Fibroblast of lung (primary cell): ENCODE data around the gene WDFY1. TPM values are rescaled to one million over a fixed set of nuclear protein-coding genes. Genes with fewer than 3 reads are reported as not detected.

ENCODE experiments used
- DNase-seq, 2 donors: peaks; one replicate each; pipeline versions ENCODE4 v3.0.0 to v3.0.0-alpha.2; 2010; ENCODE audit warnings: low read depth in 2 of 2
- H2AFZ ChIP-seq: 2 replicates; pipeline ENCODE4 v1.5.1; 2012; ENCODE audit warnings: low read length, control low read depth, inconsistent platforms
- H3K27ac ChIP-seq: 2 replicates; pipeline ENCODE4 v1.5.1; 2011; ENCODE audit warnings: low read length, control low read depth; ENCODE audit not compliant: insufficient read depth
- H3K27me3 ChIP-seq: 2 replicates; pipeline ENCODE4 v1.5.1; 2011; ENCODE audit warnings: mild to moderate bottlenecking, low read length; ENCODE audit not compliant: control insufficient read depth, insufficient read depth
- H3K36me3 ChIP-seq: 2 replicates; pipeline ENCODE4 v1.5.1; 2011; ENCODE audit warnings: low read length; ENCODE audit not compliant: control insufficient read depth, insufficient read depth
- H3K4me1 ChIP-seq: 2 replicates; pipeline ENCODE4 v1.5.1; 2011; ENCODE audit warnings: low read length; ENCODE audit not compliant: control insufficient read depth, insufficient read depth; ENCODE audit errors: extremely low read depth
- H3K4me2 ChIP-seq: 2 replicates; pipeline ENCODE4 v1.5.1; 2011; ENCODE audit warnings: low read length, control low read depth; ENCODE audit not compliant: insufficient read depth; ENCODE audit errors: extremely low read depth
- H3K4me3 ChIP-seq, 4 experiments: fragments of 200-600 bp in 1 of 4; sonication (generic) in 1 of 4; replicated peaks in 1 of 4; 2 replicates each; pipeline ENCODE4 v1.5.1; 2011 to 2016; ENCODE audit warnings: low read length in 4 of 4, low read depth in 3 of 4, mild to moderate bottlenecking in 3 of 4, control low read depth in 2 of 4, inconsistent platforms in 1 of 4, mixed read lengths in 1 of 4; ENCODE audit not compliant: insufficient read depth in 1 of 4; ENCODE audit errors: control extremely low read depth in 1 of 4
- H3K79me2 ChIP-seq: 2 replicates; pipeline ENCODE4 v1.5.1; 2012; ENCODE audit warnings: mild to moderate bottlenecking, low read length, inconsistent platforms; ENCODE audit not compliant: control insufficient read depth, insufficient read depth
- H3K9ac ChIP-seq: 2 replicates; pipeline ENCODE4 v1.5.1; 2011; ENCODE audit warnings: mild to moderate bottlenecking, low read length, control low read depth; ENCODE audit not compliant: insufficient read depth
- H3K9me3 ChIP-seq: 2 replicates; pipeline ENCODE4 v1.5.1; 2012; ENCODE audit warnings: low read depth, low read length; ENCODE audit not compliant: control insufficient read depth, insufficient read depth
- H4K20me1 ChIP-seq: 2 replicates; pipeline ENCODE4 v1.5.1; 2011; ENCODE audit warnings: low read length; ENCODE audit not compliant: control insufficient read depth, insufficient read depth; ENCODE audit errors: extremely low read depth
- EZH2 ChIP-seq: IDR thresholded peaks from 2 replicates; pipeline ENCODE4 v1.5.1; 2012; ENCODE audit warnings: low read length, control low read depth, mild to moderate bottlenecking; ENCODE audit errors: missing control alignments
- polyA plus RNA-seq, 2 donors: library from polyadenylated mRNA; depleted of rRNA in 1 of 2; stranded (reverse) in 1 of 2; unstranded in 1 of 2; fragments of >200 nt; gene quantifications; 2 replicates each; pipeline ENCODE4 v1.2.1, GENCODE V29; 2011 to 2012; ENCODE audit warnings: missing spikeins in 1 of 2
- total RNA-seq: library from RNA; depleted of rRNA; stranded (reverse); fragments of >200 nt; gene quantifications from 2 replicates; pipeline ENCODE4 v1.2.1, GENCODE V29; 2014
- TF ChIP-seq, protein P1 (sequence below), 2 donors: IDR thresholded peaks in 1 of 2; conservative IDR thresholded peaks in 1 of 2; 1 replicate in 1 of 2; 2 replicates in 1 of 2; pipeline ENCODE4 v1.5.1; 2011 to 2012; ENCODE audit warnings: low read length in 2 of 2, control low read depth in 1 of 2, inconsistent platforms in 1 of 2, low read depth in 1 of 2, mild to moderate bottlenecking in 1 of 2

Gene WDFY1
- total and polyA plus RNA-seq, 2 donors (not counting 1 experiment from before 2014, with no cell fraction given), result 79.1 to 156 TPM

DNA sequence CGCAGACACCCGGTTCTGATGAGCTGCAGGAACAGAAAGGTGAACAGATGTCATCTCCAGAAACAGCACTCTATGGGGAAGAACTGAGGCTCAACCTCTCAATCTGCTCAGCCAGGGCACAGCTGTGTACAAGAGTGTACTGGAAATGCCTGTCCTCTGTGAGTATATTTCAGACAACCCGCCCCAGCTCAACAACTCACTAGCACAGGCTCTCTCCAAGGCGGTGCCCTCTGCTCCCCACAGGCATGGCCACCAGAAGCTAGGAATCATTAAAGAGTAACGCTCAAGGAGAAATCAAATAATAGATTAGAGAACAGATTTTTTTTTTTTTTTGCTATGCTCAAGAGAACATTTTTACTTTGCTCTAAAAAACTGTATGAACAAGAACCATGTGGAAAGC is 43.8 kb downstream of the WDFY1 start:
- H3K4me2 ChIP-seq, result no peak overlapping the region
- H3K9ac ChIP-seq, result no peak overlapping the region
- no peaks in the 10 kb centered on the region for H3K9me3 ChIP-seq
- H3K27me3 ChIP-seq, result no peaks in the 10 kb centered on the region
- H4K20me1 ChIP-seq, result no peaks in the 10 kb centered on the region
- DNase-seq, result no peak
- no peak overlapping the region for H2AFZ ChIP-seq
- peaks cover 3% of the 10 kb centered on the region for H3K36me3 ChIP-seq
- no peaks in the 10 kb centered on the region for H3K4me1 ChIP-seq
- H3K4me3 ChIP-seq, result no peak overlapping the region
- TF ChIP-seq, protein P1, sequence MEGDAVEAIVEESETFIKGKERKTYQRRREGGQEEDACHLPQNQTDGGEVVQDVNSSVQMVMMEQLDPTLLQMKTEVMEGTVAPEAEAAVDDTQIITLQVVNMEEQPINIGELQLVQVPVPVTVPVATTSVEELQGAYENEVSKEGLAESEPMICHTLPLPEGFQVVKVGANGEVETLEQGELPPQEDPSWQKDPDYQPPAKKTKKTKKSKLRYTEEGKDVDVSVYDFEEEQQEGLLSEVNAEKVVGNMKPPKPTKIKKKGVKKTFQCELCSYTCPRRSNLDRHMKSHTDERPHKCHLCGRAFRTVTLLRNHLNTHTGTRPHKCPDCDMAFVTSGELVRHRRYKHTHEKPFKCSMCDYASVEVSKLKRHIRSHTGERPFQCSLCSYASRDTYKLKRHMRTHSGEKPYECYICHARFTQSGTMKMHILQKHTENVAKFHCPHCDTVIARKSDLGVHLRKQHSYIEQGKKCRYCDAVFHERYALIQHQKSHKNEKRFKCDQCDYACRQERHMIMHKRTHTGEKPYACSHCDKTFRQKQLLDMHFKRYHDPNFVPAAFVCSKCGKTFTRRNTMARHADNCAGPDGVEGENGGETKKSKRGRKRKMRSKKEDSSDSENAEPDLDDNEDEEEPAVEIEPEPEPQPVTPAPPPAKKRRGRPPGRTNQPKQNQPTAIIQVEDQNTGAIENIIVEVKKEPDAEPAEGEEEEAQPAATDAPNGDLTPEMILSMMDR (conservative IDR thresholded peaks at IDR 0.05 in 1 of 2, IDR thresholded peaks at IDR 0.05 in 1 of 2; ENCODE audit: low read depth in 1 of 2, low read length in 2 of 2), result no peak
- H3K27ac ChIP-seq, result no peak overlapping the region
- no peaks in the 10 kb centered on the region for H3K79me2 ChIP-seq

GRCh38 chr2:223900531-223900930 is 44.6 kb downstream of the WDFY1 start:
- Histone ChIP-seq H2AFZ (no peak overlapping the region), H3K27ac (no peak overlapping the region), H3K9ac (no peak overlapping the region), H3K9me3 (no peaks in the 10 kb centered on the region), H3K4me1 (no peaks in the 10 kb centered on the region), H3K27me3 (no peaks in the 10 kb centered on the region), H3K4me3 (no peak overlapping the region), H4K20me1 (no peaks in the 10 kb centered on the region), H3K36me3 (peaks cover 3% of the 10 kb centered on the region), H3K79me2 (no peaks in the 10 kb centered on the region), H3K4me2 (no peak overlapping the region)
- DNase-seq, result no peak
- TF ChIP-seq, protein P1 (conservative IDR thresholded peaks at IDR 0.05 in 1 of 2, IDR thresholded peaks at IDR 0.05 in 1 of 2; ENCODE audit: low read depth in 1 of 2, low read length in 2 of 2), result no peak

GRCh38 chr2:223900066-223900465 is 45.1 kb downstream of the WDFY1 start:
- Histone ChIP-seq H3K36me3 (peaks cover 3% of the 10 kb centered on the region), H3K79me2 (no peaks in the 10 kb centered on the region), H3K27me3 (no peaks in the 10 kb centered on the region), H3K27ac (no peak overlapping the region), H3K9me3 (no peaks in the 10 kb centered on the region), H3K4me2 (no peak overlapping the region), H4K20me1 (no peaks in the 10 kb centered on the region), H2AFZ (no peak overlapping the region), H3K9ac (no peak overlapping the region), H3K4me1 (no peaks in the 10 kb centered on the region), H3K4me3 (no peak overlapping the region)
- DNase-seq, result no peak
- TF ChIP-seq, protein P1 (conservative IDR thresholded peaks at IDR 0.05 in 1 of 2, IDR thresholded peaks at IDR 0.05 in 1 of 2; ENCODE audit: low read depth in 1 of 2, low read length in 2 of 2), result no peak
- TF ChIP-seq EZH2, result no peak
